NCI-H510A (cell line): Measurements from ENCODE around the gene OLIG3.

ENCODE experiments used
- DNase-seq: peaks from one replicate; lab custom pipeline; 2025; lab: John Stamatoyannopoulos, UW

Gene OLIG3

DNA sequence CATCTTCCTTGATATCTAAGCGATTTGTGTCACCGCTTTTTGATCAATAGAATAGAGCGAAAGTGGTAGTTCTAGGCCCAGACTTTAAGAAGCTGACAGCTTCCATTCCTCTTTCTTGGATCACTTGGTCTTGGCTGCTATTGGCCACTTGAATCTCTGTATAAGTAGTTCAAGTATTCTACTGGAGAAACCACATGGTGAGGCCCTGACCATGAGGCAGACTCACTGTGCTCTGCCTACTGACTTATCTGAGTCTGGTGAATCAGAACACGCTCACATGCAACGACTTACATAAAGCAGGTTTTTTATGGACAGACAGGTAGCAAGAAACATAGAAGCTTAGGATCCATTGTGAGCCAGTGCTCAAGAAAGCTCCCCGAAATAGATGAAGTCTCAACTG is 27.0 kb downstream of the OLIG3 start:
- DNase-seq = no peak

DNA sequence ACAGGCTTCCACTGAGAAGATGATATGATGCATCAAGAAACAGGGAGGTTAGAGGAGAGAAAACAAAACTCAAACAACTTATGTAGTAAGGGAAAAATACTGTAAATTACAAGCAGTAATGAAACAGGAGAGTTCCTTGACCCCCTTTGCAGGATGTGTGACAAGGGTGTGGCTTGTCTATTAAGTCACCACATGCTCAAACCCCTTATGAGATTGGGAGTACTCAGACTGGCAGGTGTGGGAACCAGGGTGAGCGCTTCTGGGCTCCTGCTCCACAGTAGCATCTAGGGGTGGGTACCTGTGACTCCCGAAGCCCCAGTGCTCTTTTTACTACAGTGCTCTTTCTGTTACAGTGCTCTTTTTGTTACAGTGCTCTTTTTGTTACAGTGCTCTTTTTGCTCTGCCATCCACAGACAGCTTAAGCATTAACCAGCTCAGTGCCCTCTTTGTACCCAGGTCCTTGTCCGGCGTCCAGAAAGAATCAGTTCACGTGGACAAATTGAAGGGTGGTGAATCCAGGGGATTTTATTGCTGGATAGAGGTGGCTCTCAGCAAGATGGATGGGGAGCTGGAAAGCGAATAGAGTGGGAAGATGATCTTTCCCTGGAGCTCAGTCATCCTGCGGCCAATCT is 28.7 kb downstream of the OLIG3 start:
- no peak for DNase-seq

DNA sequence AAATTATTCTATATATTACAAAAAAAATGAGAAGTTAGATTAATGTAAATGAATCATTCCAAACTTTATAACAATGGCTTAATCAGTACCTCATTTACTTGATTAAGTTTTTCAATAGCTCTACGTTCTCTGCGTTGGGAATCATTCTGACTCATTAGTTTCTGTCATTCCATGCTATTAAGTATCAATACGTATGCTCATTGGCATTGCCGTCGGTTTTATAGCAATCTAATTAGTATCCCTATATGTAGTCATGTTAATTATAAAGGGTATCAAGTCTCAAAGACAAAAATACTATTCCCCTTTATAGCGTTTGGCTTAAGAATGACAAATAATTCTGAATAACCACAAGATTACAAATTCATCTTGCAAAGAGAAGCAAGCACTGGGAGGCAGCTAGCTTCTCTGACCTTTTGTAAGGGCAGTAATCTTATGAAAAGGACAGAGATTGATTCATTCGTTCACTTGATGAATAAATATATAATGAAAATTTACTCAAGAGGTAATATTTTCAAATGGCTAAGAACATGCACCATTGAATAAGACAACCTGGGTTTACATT is 41.8 kb downstream of the OLIG3 start:
- no peak for DNase-seq

DNA sequence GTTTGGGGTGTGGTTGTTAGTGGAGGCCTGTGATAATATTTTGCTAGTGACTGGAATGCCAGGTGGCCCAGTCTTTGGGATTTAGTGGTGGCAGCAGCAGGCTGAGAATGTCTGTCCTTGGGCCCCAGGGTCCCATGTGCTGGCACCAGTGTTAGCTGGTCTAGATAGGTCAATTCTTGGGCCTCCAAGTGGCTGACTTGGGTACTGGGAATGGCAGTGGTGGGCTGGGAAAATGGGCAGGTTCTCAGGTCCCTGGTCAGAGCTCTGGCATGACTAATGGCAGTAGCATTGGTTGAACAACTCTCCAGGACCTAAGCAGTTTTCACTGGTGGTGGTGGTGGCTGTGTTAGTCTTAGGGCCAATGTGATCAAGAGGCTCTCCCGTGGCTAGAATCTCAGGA is 50.3 kb downstream of the OLIG3 start:
- DNase-seq = no peak
